A549 (cell line): ENCODE results near the gene GRID2IP. TPM values are rescaled to one million over a fixed set of nuclear protein-coding genes. Genes with fewer than 3 reads are reported as not detected.
A peak's percentile ranks its signal among the peaks of the same experiment; 100 is the strongest.

Experiments used
- ATAC-seq, 2 experiments: fragments of 200-7000 bp in 1 of 2; fragments of >200 bp in 1 of 2; cut with Nextera tagmentation in 1 of 2; cut with Tn5 transposase in 1 of 2; 3 replicates each; pipeline versions ENCODE4 v1.8.0 to v1.9.1; 2018 to 2020; ENCODE audit warnings: mild to moderate bottlenecking in 1 of 2, moderate library complexity in 1 of 2
- CTCF ChIA-PET: fragments of 300-600 bp; sonication (Branson Sonifier 250); formaldehyde crosslinking; extraction: SDS; loops from one replicate; lab custom pipeline; 2021; ENCODE audit warnings: antibody characterized with exemption, inconsistent platforms; lab: Yijun Ruan, JAX
- POLR2A ChIA-PET: fragments of 350-600 bp; formaldehyde crosslinking; extraction: SDS; loops from one replicate; lab custom pipeline; 2021; ENCODE audit warnings: antibody characterized with exemption, inconsistent platforms; lab: Yijun Ruan, JAX
- DNase-seq, 2 experiments: peaks; one replicate each; pipeline versions ENCODE4 v3.0.0 to v3.0.0-alpha.2; 2011 to 2016; ENCODE audit warnings: low read depth in 1 of 2, low spot score in 1 of 2
- FAIRE-seq: peaks from 2 replicates; lab custom pipeline; 2011; peaks lifted over from hg19 to GRCh38; lab: Jason Lieb, UNC
- H3K27ac ChIP-seq, 2 experiments: fragments of >200 bp; sonication (Bioruptor Twin); formaldehyde crosslinking; 3 replicates each; pipeline ENCODE4 v1.5.1; 2016 to 2017
- H3K4me1 ChIP-seq: fragments of >200 bp; sonication (Bioruptor Twin); formaldehyde crosslinking; 3 replicates; pipeline ENCODE4 v1.6.1; 2016
- H3K4me2 ChIP-seq: fragments of >200 bp; sonication (Bioruptor Twin); formaldehyde crosslinking; 3 replicates; pipeline ENCODE4 v1.6.1; 2016
- H3K4me3 ChIP-seq: fragments of >200 bp; sonication (Bioruptor Twin); formaldehyde crosslinking; 3 replicates; pipeline ENCODE4 v1.5.1; 2016
- H3K9me3 ChIP-seq: fragments of >200 bp; sonication (Bioruptor Twin); formaldehyde crosslinking; 3 replicates; pipeline ENCODE4 v1.6.1; 2016
- BCL3 ChIP-seq: fragments of >200 bp; sonication (Bioruptor Twin); formaldehyde crosslinking; IDR thresholded peaks from 3 replicates; pipeline ENCODE4 v1.6.1; 2016
- CTCF ChIP-seq: fragments of >200 bp; sonication (Bioruptor Twin); formaldehyde crosslinking; IDR thresholded peaks from 3 replicates; pipeline ENCODE4 v1.5.1; 2016
- E2F6 ChIP-seq: IDR thresholded peaks from 2 replicates; pipeline ENCODE4 v1.6.1; 2012; ENCODE audit warnings: low read depth, borderline replicate concordance
- EHF ChIP-seq: fragments of 250-450 bp; sonication (Bioruptor Pico); IDR thresholded peaks from 2 replicates; pipeline ENCODE4 v1.5.0; 2020; ENCODE audit warnings: mild to moderate bottlenecking
- FOSL2 ChIP-seq, 2 experiments: fragments of 450-650 bp in 1 of 2; fragments of >200 bp in 1 of 2; sonication (Bioruptor Twin) in 1 of 2; formaldehyde crosslinking; IDR thresholded peaks; 2 replicates each; pipeline versions ENCODE4 v1.5.0 to v1.6.1; 2016 to 2020; ENCODE audit warnings: mild to moderate bottlenecking in 1 of 2, moderate library complexity in 1 of 2
- GATA3 ChIP-seq: IDR thresholded peaks from 2 replicates; pipeline ENCODE4 v1.6.1; 2012; ENCODE audit warnings: borderline replicate concordance
- JUN ChIP-seq, 2 experiments: fragments of >200 bp; sonication (Bioruptor Twin); formaldehyde crosslinking; IDR thresholded peaks; 2 replicates in 1 of 2; 3 replicates in 1 of 2; pipeline ENCODE4 v1.6.1; 2016 to 2017
- KDM1A ChIP-seq: fragments of 200-600 bp; sonication (generic); IDR thresholded peaks from 2 replicates; pipeline ENCODE4 v1.6.1; 2016; ENCODE audit warnings: low read depth, mild to moderate bottlenecking
- MAX ChIP-seq: IDR thresholded peaks from 2 replicates; pipeline ENCODE4 v1.6.1; 2012
- NR3C1 ChIP-seq: fragments of >200 bp; sonication (Bioruptor Twin); formaldehyde crosslinking; IDR thresholded peaks from 3 replicates; pipeline ENCODE4 v1.6.1; 2017
- PBX3 ChIP-seq: IDR thresholded peaks from 2 replicates; pipeline ENCODE4 v1.6.1; 2012
- PHF8 ChIP-seq: fragments of 200-600 bp; sonication (generic); IDR thresholded peaks from 2 replicates; pipeline ENCODE4 v1.6.1; 2016; ENCODE audit warnings: low read depth, mild to moderate bottlenecking, antibody characterized with exemption, moderate library complexity, borderline replicate concordance
- POLR2A ChIP-seq: IDR thresholded peaks from 2 replicates; pipeline ENCODE4 v1.6.1; 2012; ENCODE audit warnings: mild to moderate bottlenecking, low read length
- RAD21 ChIP-seq, 2 experiments: fragments of >200 bp in 1 of 2; sonication (Bioruptor Twin) in 1 of 2; formaldehyde crosslinking in 1 of 2; IDR thresholded peaks in 1 of 2; conservative IDR thresholded peaks in 1 of 2; 2 replicates in 1 of 2; 3 replicates in 1 of 2; pipeline ENCODE4 v1.6.1; 2012 to 2018; ENCODE audit warnings: inconsistent platforms in 1 of 2
- REST ChIP-seq: fragments of 200-600 bp; sonication (generic); IDR thresholded peaks from 2 replicates; pipeline ENCODE4 v1.6.1; 2016; ENCODE audit warnings: antibody characterized with exemption, mild to moderate bottlenecking, moderate library complexity
- SMC3 ChIP-seq: fragments of >200 bp; sonication (Bioruptor Twin); formaldehyde crosslinking; IDR thresholded peaks from 3 replicates; pipeline ENCODE4 v1.6.1; 2018; ENCODE audit warnings: inconsistent platforms
- WGBS: methylation state at CpG from one replicate; pipeline ENCODE4 v1.1.6; 2017; ENCODE audit errors: missing lambda C conversion rate; 5-methylcytosine and 5-hydroxymethylcytosine counted together
- polyA plus RNA-seq, 4 experiments: library from polyadenylated mRNA; depleted of rRNA in 3 of 4; stranded (reverse); fragments of >200 nt; fragmentation: RNase III in 1 of 4; extraction: RNeasy Plus Mini Kit Qiagen cat#74134 plus additional on column Dnase treatment in 1 of 4; gene quantifications; 2 replicates in 3 of 4; 3 replicates in 1 of 4; pipeline ENCODE4 v1.2.3, GENCODE V29; 2011 to 2017
- TF ChIP-seq, protein P1 (sequence below): fragments of 250-450 bp; sonication (Bioruptor Pico); IDR thresholded peaks from 2 replicates; pipeline ENCODE4 v1.5.0; 2020; ENCODE audit warnings: low read depth, mild to moderate bottlenecking, moderate library complexity

Gene GRID2IP
- polyA plus RNA-seq, 2 of the 4 experiments (the other 2 are of a cell fraction), result not detected

DNA sequence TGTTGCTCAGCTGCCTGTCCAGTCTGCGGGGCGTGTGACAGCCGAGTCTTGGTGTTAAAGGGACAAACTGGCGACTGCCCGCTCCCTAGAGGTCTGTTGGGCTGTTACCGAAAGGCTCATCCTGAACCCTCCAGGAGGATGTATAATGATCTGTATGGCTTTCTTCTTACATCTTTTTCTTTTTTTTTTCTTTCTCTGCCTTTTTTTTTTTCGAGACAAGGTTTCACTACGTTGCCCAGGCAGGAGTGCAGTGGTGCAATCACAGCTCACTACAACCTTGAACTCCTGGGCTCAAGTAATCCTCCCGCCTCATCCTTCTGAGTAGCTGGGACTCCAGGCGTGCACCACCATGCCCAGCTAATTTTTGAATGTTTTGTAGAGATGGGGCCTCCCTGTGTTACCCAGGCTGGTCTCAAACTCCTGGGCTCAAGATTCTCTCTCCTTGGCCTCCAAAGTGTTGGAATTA is 39.4 kb upstream of the GRID2IP start (continued):
- TF ChIP-seq GATA3 (no peak), KDM1A (no peak), RAD21 (conservative IDR thresholded peaks at IDR 0.05 in 1 of 2, IDR thresholded peaks at IDR 0.05 in 1 of 2) (no peak)

- DNase-seq (peak; percentile 65 to 82), FAIRE-seq (no peak), ATAC-seq (peak; percentile 90 to 92)
- peak within 1 kb of the TSS; percentile 90 for H3K4me2 ChIP-seq
- H3K4me1 ChIP-seq, result peaks cover 11% of the 10 kb centered on the region
- peak within 1 kb of the TSS; percentile 77 for H3K4me3 ChIP-seq
- ChIA-PET CTCF (interaction anchor here (0.6 to 4.7 kb wide), 30 partner anchors 9 to 338 kb away, joined by 3 to 58 read pairs (median 5); partner anchors contain the start of genes ZDHHC4 and ZNF12), POLR2A (interaction anchor here (1.0 to 2.0 kb wide), 5 partner anchors 10 to 341 kb away, joined by 3 to 15 read pairs (median 7); partner anchors contain the start of gene ZDHHC4)
- 0% methylated on average over 1 of the region's 107 CpGs for WGBS
- no peaks in the 10 kb centered on the region for H3K9me3 ChIP-seq
- peak; percentile 83 to 98 for TF ChIP-seq JUN (IDR thresholded peaks at IDR 0.05)
- TF ChIP-seq E2F6, result no peak
- TF ChIP-seq PBX3, result no peak
- TF ChIP-seq GATA3, result no peak
- peak; percentile 75 for TF ChIP-seq POLR2A
- TF ChIP-seq PHF8, result peak; percentile 81
- no peak for TF ChIP-seq REST
- TF ChIP-seq FOSL2 (IDR thresholded peaks at IDR 0.05), result no peak
- TF ChIP-seq FOSL2 (CRISPR knock-in tag; IDR thresholded peaks at IDR 0.05), result 0 out of 2 replicates have a peak, but pooled peaks have one; percentile 7
- TF ChIP-seq, protein P1, sequence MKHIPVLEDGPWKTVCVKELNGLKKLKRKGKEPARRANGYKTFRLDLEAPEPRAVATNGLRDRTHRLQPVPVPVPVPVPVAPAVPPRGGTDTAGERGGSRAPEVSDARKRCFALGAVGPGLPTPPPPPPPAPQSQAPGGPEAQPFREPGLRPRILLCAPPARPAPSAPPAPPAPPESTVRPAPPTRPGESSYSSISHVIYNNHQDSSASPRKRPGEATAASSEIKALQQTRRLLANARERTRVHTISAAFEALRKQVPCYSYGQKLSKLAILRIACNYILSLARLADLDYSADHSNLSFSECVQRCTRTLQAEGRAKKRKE (CRISPR knock-in tag), result no peak
- peak; percentile 93 for TF ChIP-seq CTCF
- peak; percentile 77 for TF ChIP-seq SMC3
- TF ChIP-seq NR3C1, result no peak
- TF ChIP-seq MAX, result peak; percentile 59; the same call in 1 of the 2 replicates
- TF ChIP-seq EHF, result no peak
- TF ChIP-seq BCL3, result peak; percentile 95
- peak within 1 kb of the TSS; percentile 89 to 92 for H3K27ac ChIP-seq
These were observed 38.8 kb upstream of the GRID2IP start, which contains the start of gene INTS15 for GRCh38 chr7:6589829-6590644. TSS of gene INTS15 (plus strand) at chr7:6590021. CDS start at chr7:6590284, 263 bp downstream.
